BE2C (cell line): ENCODE data around the gene PRR20D.
"Not testable (repeated sequence)": the region's sequence is repeated elsewhere in the genome, so short reads cannot be mapped to it uniquely, and the experiment has no call there.

Experiments used
- DNase-seq: peaks from one replicate; pipeline ENCODE4 v3.0.0-alpha.2; 2020
- H3K27me3 ChIP-seq: fragments of 250-450 bp; sonication (Bioruptor Pico); 2 replicates; pipeline ENCODE4 v1.5.1; 2020; ENCODE audit warnings: mild to moderate bottlenecking
- H3K36me3 ChIP-seq: fragments of 250-450 bp; sonication (Bioruptor Pico); 2 replicates; pipeline ENCODE4 v1.5.1; 2020; ENCODE audit warnings: mild to moderate bottlenecking
- H3K4me1 ChIP-seq: fragments of 250-450 bp; sonication (Bioruptor Pico); 2 replicates; pipeline ENCODE4 v1.5.1; 2020
- H3K4me3 ChIP-seq: 2 replicates; pipeline ENCODE4 v1.5.1; 2011; ENCODE audit warnings: low read depth, low read length
- H3K9me3 ChIP-seq: fragments of 250-450 bp; sonication (Bioruptor Pico); 2 replicates; pipeline ENCODE4 v1.5.1; 2020
- CTCF ChIP-seq: IDR thresholded peaks from 2 replicates; pipeline ENCODE4 v1.5.1; 2012; ENCODE audit warnings: mild to moderate bottlenecking, low read depth, low read length

Gene PRR20D

GRCh38 chr13:57147188-57147587 lies 13.2 kb upstream of the PRR20D start, which contains the start of gene PRR20B:
Gene PRR20B (plus strand): TSS chr13:57147488. CDS start chr13:57147875, 387 bp downstream.
- not testable (repeated sequence) for H3K4me3 ChIP-seq, DNase-seq

GRCh38 chr13:57148106-57148505 lies 12.3 kb upstream of the PRR20D start:
- H3K4me1 ChIP-seq, DNase-seq, H3K4me3 ChIP-seq, H3K36me3 ChIP-seq, H3K27me3 ChIP-seq, H3K9me3 ChIP-seq: not testable (repeated sequence)

More at GRCh38 chr13:57147188-57147587, 13.2 kb upstream of the PRR20D start, which contains the start of gene PRR20B:
- H3K4me1 ChIP-seq, H3K27me3 ChIP-seq, H3K36me3 ChIP-seq, H3K9me3 ChIP-seq: not testable (repeated sequence)

- not testable (repeated sequence) for DNase-seq, H3K4me3 ChIP-seq, H3K4me1 ChIP-seq, H3K36me3 ChIP-seq, H3K9me3 ChIP-seq, H3K27me3 ChIP-seq
Measured at GRCh38 chr13:57153761-57154160, 6.7 kb upstream of the PRR20D start, which contains the start of gene PRR20C. Gene PRR20C (plus strand): TSS chr13:57154061. CDS start chr13:57154448, 387 bp downstream.

GRCh38 chr13:57166897-57167296 lies 6.5 kb downstream of the PRR20D start, which contains the start of gene PRR20E:
Gene PRR20E (plus strand): TSS chr13:57167197. CDS start chr13:57167584, 387 bp downstream.
- not testable (repeated sequence) for DNase-seq, H3K4me1 ChIP-seq, H3K9me3 ChIP-seq, H3K36me3 ChIP-seq, H3K4me3 ChIP-seq, H3K27me3 ChIP-seq

- H3K9me3 ChIP-seq = no peaks in the 10 kb centered on the region
- no peaks in the 10 kb centered on the region for H3K36me3 ChIP-seq
- no peak for TF ChIP-seq CTCF
- no peaks in the 10 kb centered on the region for H3K4me1 ChIP-seq
- DNase-seq = no peak
- H3K27me3 ChIP-seq = no peaks in the 10 kb centered on the region; the same call in 1 of the 2 replicates
- no peak overlapping the region for H3K4me3 ChIP-seq
Measured at GRCh38 chr13:57191667-57192066, 31.2 kb downstream of the PRR20D start.

- Histone ChIP-seq H3K9me3 (no peaks in the 10 kb centered on the region), H3K4me1 (no peaks in the 10 kb centered on the region), H3K36me3 (no peaks in the 10 kb centered on the region), H3K27me3 (no peaks in the 10 kb centered on the region), H3K4me3 (no peak overlapping the region)
- DNase-seq = no peak
- no peak for TF ChIP-seq CTCF
Measured at GRCh38 chr13:57212989-57213388, 52.6 kb downstream of the PRR20D start.
